Glomerular visceral epithelial cell (primary cell): ENCODE results near the gene GEN1.
"Not testable (repeated sequence)": the region's sequence is repeated elsewhere in the genome, so short reads cannot be mapped to it uniquely, and the experiment has no call there.

Experiments
- DNase-seq: peaks from one replicate; pipeline ENCODE4 v3.0.0-alpha.2; 2016; ENCODE audit errors: extremely low spot score

Gene GEN1

GRCh38 chr2:17799301-17800120, 45.6 kb downstream of the GEN1 start:
- no peak for DNase-seq

DNA sequence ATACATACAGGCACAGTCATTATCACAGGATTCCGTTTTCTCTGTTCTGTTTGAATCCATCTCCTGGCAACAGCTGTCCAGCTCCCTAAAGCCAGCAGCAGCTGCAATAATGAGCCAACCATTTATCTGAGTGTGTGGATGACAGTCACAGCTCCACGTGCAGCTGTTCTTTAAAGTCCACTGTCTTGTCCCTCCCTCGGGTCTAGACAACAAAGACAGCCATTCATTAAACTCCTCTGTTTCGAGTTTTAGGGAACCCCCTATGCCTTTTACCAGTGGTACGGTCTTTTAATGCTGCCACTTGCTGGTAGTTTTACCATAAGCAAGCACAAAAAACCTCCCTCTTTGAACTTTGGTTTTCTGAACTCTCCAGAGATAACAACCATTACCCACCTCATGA, 46.3 kb downstream of the GEN1 start:
- DNase-seq: no peak

DNA sequence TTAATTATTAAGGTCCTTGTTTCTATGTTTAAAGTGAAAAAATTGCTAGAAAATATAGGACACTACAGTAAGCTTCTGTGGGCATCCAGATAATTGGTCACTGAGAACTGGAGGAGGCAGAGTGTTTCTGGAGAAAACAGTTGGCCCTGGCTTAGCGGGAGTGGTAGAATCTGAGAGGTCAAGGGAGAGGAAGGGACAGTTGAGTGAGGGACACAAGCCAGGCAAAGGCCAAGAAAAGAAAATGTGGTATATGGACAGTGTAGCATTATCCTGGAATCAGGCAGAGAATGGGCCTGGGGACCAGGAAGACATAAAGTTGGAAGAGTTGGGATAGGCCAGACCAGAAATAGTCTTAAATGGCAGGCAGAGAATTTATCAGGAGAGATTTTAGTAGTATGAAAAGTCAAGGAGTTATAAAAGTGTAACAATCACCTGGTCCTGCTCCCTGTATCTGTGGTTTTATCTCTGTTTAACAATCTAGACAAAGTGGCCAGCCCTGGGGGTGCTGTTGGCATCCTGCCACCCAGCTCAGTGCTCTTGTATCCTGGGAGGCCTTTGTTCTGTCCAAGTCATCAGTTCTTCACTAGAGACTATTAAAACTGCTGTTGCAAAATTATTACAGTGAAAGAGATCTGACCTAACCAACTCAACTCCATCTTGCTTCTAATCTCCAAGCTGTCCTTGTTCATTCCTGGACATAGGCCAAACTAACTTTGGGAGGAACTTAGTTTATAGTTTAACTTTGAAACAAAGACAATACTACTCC, 46.9 kb downstream of the GEN1 start:
- DNase-seq: peak; percentile 33

DNA sequence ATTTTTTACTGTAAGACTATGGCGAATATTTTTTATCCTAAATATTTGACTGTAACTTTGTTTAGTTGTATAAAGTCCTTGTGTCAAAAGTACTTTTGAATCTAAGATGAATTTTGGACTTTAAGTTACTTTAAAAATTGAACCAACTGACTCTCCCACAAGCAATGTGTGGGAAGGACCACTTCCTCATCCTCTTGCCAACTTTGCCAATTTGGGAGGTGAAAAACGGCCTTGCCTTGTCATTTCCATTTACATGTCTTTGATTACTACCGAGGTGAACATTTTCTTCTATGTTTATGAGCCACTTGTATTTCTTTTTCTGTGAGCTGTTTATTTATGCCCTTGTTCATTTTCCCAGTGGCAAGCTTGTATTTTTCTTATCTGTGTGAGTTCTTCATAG, 49.6 kb downstream of the GEN1 start:
- DNase-seq: no peak

DNA sequence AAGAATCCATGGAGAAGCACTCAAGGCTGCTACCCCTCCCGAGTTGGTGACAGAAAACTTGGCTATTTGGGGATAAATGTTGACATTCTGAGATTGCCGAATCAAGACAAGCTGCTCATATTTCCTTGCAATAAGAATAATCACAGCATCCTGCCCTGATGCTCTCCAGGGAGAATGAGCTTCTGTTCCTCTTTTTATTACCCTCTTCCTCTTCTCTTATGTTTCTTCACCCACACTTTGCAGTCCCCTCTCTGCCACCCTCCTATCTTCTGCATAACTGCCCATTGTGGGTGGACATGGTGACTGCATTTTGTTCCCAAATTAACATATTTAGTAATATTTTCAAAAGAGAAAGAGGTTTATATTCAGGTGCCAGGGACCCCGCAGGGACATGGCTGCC, 50.4 kb downstream of the GEN1 start:
- no peak for DNase-seq

DNA sequence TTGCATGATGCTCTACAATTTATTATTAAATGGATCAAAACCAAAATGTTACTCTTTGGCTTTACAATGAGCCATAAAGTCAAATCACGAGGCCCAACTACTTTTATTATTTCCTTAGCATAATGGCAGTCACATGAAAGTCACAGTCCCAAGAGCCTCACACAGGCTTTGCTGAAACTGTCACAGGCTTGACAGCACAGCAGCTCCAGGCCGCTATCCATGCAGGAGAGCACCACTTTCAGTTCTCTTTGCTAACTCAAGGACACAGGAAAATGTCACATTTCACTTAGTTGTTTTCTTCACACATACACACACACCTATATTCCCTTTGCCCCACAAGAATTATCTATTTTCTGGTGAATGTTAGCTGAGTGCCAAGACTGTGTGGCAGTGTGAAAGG, 51.2 kb downstream of the GEN1 start:
- no peak for DNase-seq

- DNase-seq: no peak
These were observed 51.9 kb downstream of the GEN1 start for GRCh38 chr2:17805717-17806363.

DNA sequence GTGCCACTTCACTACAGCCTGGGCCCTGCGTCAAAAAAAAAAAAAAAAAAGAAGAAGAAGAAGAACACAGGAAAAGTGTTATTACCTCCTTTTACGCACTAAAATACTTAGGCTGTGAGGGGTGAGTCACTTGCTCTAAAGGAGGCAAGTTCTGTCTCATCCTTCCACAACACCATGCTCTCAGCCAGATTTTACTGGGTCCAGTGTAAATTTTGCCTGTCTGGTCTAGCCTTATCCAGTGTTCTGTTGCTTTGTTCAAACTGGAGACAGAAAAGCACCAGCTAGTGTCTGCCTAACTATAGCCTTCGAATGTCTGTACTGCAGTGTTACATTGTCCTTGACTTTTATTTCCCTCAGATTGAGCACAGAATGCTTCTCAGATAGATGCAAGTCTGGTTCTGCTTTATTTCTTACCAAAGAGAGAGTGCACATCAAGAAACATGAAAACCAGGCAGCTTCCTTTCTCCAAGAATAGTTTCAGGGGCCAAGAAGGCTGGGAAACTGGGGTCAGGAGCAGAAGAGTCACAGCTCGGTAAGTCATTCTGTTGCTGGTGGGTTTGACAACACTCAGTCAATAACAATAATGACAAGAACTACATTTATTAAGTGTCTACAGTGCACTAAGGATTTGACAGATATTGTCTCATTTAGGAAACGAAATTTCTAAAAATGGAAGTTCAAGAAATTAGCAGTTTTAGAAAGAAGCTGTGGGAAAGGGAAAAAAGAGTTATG, 59.2 kb downstream of the GEN1 start:
- no peak for DNase-seq

DNA sequence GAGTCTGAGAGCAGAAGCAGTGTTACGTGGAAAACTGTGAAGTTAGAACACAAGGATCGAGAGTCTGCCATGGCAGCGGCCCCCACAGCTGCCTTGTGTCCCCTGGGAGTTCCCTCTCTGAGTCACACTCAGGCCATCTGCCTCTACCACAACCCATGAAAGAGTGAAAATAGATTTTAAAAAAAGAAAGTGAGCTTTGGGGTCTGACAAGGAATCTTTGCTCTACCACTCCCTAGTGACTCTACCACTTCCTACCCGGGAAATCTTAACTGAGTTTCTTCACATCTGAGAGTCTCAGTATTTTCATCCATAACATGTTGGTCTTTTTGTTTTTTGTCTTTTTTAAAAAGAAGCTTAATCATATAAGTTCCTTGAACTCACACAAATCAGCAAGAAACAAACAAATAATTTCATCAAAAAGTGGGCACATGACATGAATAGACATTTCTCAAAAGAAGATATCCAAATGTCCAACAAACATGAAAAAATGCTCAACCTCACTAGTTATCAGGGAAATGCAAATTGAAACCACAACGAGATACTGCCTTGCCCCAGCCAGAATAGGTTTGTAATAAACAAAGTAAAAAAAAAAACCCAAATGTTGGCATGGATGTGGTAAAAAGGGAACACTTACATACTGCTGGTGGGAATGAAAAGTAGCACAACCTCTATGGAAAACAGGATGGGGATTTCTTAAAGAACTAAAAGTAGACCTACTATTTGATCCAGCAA, 60.0 kb downstream of the GEN1 start:
- DNase-seq: no peak

DNA sequence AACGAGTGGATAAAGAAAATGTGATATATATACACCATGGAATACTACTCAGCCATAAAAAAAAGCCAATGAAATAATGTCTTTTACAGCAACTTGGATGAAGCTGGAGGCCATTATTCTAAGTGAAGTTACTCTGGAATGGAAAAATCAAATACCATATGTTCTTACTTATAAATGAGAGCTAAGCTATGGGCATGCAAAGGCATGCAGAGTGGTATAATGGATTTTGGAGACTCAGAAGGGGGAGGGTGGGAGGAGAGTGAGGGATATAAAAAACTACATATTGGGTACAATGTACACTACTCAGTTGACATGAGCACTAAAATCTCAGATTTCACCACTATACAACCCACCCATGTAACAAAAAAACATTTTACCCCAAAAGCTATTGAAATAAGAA, 60.7 kb downstream of the GEN1 start:
- DNase-seq: no peak

DNA sequence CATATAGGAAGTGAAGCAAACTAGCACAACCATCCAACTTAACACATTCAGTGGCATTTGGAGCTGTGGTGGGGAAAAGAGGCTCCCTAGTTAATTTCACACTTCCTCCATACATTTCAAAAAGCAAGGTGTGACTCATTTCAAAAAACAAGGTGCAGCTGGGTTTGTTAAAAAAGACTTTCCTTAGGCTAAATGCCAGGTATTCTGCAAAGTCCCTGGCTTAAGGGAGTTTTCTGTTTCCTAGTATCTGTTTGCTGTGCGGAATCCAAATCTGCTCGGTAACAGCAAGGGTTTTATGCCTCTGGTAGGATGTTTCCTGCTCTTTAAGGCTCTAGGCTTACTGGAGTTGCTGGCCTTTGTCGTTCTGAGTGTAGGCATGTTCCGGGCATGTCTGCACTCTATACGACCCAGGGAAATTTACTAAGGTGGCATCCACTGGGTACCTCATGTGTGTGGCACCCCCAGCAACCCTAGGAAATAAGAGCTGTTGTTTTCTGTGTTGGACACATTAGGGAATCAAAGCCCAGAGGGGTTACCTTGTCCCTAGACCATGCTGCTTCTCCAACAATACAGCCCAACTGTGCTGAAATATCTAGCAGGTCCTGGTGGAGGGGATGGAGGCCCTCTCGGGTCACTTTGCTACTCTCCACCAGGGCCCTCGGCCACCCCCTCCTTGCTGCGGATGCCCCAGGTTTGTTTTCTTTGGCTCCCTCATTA, 61.7 kb downstream of the GEN1 start:
- peak; percentile 2 for DNase-seq

DNA sequence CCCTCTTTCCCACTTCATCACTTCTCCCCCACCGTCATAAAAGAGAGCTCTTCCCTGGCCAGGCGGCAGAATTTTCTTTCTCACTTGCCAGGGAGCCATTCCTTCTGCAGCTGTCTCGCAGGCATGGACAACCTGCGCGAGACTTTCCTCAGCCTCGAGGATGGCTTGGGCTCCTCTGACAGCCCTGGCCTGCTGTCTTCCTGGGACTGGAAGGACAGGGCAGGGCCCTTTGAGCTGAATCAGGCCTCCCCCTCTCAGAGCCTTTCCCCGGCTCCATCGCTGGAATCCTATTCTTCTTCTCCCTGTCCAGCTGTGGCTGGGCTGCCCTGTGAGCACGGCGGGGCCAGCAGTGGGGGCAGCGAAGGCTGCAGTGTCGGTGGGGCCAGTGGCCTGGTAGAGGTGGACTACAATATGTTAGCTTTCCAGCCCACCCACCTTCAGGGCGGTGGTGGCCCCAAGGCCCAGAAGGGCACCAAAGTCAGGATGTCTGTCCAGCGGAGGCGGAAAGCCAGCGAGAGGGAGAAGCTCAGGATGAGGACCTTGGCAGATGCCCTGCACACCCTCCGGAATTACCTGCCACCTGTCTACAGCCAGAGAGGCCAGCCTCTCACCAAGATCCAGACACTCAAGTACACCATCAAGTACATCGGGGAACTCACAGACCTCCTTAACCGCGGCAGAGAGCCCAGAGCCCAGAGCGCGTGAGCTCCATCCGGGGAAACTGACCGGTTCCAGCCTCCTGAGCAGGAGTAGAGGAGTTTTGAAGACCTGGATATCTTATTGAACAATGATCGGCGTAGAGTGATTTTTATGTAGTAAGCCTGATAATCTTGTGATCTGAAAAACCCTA, 62.7 kb downstream of the GEN1 start, which contains the start of gene MSGN1:
TSS of gene MSGN1 (plus strand) at position 65 of the 850 bp plus-strand sequence. CDS start at position 124, 59 bp downstream.
- no peak for DNase-seq

GRCh38 chr2:17818235-17818815, 64.4 kb downstream of the GEN1 start:
- no peak for DNase-seq

DNA sequence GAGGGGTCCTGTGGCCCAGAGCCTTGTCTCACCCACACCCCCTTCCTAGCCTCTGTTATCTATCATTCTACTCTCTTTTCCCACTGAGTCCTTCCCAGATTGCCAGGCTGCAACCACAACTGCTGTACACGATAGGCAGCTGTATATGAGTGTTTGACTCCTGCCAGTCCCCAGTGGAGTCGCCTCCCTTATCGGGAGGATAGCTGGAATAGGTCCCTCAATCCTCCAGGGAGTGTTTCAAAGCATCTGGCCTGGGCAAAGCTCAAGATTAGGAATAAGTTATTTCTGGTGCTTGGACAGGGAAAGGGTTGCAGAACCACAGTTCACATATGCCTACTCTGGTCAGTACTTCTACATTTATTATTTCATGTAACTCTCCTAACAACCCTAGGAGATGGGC, 67.1 kb downstream of the GEN1 start:
- DNase-seq: no peak

DNA sequence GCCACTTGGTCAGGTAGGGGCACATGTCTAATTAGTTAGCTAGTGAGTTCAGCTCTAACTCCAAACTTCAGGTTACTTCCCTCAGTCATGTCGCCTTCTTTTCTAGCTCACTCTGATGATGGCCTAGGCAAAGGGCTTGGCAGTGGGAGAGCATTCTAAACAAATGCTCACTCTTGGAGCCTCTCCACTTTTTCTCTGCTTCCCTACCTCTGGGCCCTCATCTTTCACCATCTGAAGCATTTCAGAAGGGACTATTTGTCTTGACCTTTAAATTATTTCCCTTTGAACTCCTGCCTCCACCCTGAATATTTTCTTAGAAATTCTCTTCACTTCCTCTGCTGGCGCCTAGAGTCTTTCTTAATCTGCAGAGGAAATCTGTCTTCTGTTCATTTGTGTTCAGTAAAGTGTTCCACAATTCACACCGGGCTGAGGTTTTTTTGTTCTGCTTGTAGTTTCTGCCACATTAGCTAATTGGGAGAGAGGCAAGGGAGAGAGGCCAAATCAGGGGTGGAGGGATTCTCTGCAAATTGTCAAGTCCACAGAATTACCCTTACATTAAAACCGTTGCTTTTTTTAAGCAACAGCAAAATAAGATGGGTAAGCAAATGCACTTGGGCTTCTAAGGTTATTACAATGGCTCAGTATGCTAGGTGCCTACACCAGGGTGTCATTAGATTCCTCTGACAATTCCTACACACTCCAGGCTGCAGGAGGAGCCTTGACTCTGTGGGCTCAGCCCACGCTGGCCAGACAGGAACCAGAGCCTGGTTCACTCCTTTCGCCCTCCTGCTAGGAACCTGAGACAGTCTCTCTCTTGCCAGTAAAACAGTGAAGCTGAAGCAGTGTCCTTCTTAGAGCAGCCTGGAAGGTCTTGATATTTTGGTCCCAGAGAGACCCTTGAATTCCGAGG, 67.9 kb downstream of the GEN1 start:
- DNase-seq: no peak

GRCh38 chr2:17822445-17823117, 68.6 kb downstream of the GEN1 start:
- no peak for DNase-seq

- DNase-seq: not testable (repeated sequence)
These were observed 69.7 kb downstream of the GEN1 start for GRCh38 chr2:17823646-17824045.

GRCh38 chr2:17827316-17827715, 73.4 kb downstream of the GEN1 start:
- DNase-seq: peak; percentile 4
